ENCODE data around the gene UNC119.

Gene UNC119

GRCh38 chr17:28544402-28545140, 7.9 kb downstream of the UNC119 start:
- no peak for DNase-seq (ENCODE audit: low read depth)

DNA sequence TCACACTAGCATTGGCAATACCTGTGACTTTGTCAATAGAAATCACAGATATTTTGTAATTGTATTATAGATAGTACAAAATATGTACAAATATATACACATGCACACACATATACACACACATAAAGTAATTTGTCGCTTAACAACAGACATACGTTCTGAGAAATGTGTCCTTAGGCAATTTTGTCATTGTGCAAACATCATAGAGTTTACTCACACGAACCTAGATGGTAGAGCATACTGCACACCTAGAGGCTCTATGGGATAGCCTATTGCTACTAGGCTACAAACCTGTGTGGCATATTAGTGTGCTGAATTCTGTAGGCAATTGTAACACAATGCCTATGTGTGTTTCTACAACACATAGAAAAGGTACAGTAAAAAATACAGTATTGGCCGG, 11.0 kb downstream of the UNC119 start:
- no peak for DNase-seq (ENCODE audit: low read depth)

- DNase-seq (ENCODE audit: low read depth), result no peak
These were observed 12.2 kb downstream of the UNC119 start for GRCh38 chr17:28540231-28540630.

DNA sequence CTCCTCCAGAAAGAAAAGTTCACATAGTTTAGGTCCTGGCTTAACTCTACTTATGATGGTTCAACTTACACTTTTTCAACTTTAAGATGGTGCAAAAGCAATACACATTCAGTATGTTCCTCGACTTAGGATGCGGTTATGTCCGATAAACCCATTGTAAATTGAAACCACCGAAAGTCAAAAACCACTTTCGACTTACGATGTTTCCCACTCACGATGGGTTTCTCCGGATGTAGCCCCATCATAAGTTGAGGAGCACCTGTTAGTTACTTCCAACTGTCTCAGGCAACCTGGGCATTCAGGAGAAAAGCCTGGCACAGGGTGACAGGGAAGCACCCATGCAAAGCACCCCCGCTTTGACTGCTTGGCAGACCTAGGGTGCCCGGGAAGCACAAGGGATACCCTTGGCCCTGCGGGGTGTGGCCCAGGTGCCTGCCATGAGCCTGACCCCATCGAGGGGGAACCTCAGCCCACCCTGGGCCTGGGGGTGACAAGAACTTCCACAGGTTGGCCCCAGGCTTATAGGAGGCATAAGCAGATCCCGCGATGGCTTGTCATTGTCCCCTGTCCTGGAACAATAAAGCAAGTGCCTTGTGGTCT, 14.0 kb downstream of the UNC119 start:
- no peak for DNase-seq (ENCODE audit: low read depth)

DNA sequence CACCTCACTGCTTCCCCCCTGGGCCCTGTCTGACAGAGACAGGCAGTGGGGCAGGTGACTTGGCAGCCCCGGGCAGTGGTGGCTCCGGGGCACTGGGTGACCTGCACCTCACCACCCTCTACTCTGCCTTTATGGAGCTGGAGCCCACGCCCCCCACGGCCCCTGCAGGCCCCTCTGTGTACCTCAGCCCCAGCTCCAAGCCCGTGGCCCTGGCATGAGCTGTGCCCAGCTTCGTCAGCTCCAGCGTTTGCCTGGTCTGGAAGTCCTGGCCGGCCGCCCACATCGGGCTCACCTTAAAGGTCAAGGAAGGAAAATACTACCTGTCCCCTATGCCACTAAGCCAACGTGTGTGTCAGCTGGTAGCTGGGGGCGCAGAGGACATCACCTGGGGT, 15.2 kb downstream of the UNC119 start:
- no peak for DNase-seq (ENCODE audit: low read depth)

DNA sequence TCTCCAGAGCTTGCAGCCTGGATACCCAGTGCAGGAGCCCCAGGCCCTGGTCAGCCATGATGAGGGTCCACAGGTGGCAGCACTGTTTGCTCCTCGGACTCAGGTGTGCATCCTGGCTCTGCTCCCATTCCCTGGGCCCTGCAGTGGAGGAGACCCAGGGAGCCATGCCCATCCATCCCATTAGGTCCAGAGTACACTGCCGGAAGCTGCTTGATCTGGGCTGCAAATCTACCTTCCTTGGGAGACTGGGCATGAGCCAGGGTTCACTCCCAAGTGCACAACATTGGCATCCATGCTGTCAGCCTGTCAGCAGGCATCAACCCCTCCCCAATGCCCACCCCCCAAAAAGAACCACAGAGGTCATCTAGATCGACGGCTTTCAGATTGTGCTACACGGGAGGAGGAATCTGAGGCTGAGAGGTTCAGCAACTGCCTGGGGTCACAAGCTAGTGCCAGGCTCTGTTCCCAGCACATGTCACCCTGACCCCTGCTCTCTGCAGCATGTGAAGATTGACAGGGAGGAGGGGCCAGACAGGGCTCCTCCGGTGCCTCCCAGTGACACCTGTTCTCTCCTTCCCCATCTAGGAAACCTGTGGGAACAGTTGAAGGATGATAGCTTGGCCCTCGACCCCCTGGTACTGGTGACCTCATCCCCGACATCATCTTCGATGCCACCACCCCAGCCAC, 15.7 kb downstream of the UNC119 start:
- no peak for DNase-seq (ENCODE audit: low read depth)

DNA sequence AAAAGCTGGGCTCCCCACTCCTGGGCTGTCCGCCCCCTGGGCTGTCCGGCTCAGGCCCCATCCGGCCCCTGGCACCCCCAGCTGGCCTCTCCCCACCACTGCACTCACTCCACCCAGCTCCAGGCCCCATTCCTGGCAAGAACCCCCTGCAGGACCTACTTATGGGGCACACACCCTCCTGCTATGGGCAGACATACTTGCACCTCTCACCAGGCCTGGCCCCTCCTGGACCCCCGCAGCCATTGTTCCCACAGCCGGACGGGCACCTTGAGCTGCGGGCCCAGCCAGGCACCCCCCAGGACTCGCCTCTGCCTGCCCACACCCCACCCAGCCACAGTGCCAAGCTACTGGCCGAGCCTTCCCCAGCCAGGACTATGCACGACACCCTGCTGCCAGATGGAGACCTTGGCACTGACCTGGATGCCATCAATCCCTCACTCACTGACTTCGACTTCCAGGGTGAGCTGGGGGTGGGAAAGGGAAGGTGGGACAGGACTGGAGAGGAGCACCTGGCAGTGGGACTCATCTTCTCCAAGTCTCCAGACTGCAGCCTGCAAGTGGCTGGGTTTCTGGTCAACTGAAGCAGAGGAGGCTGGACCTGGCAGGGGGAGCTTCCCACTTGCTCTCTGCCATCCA, 17.6 kb downstream of the UNC119 start:
- DNase-seq (ENCODE audit: low read depth), result no peak

DNA sequence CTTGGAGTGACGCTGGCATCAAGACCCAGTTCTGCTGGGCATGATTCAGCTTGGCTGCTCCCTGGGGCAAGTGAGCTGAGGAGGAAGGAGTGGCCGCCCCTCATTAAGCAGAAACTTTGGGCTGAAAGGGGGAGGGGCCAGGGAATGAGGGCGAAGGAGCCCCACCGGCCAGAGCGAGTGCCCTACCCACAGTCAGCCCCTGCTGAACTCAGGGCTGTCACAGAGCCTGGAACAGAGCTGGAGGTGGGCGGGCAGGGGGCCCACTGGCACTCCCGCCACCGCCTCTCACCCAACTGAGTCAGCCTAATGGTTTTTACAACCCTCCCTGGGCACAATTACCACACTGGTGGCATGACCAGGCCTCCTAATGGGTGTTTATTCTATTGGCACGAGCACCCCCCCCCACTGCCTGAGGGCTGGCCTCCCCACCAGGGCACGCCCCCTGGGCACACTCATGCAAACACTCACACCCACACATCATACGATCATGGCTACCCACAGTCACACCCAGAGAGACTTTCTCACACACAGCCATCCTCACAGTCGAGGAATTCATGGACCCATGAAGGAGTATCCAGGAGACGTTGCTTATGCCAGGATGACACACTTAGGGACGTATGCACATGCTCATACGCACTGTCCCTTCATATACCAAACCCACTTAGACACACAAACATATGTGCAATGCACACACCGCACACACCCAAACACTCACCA, 19.2 kb downstream of the UNC119 start:
- DNase-seq (ENCODE audit: low read depth), result no peak

DNA sequence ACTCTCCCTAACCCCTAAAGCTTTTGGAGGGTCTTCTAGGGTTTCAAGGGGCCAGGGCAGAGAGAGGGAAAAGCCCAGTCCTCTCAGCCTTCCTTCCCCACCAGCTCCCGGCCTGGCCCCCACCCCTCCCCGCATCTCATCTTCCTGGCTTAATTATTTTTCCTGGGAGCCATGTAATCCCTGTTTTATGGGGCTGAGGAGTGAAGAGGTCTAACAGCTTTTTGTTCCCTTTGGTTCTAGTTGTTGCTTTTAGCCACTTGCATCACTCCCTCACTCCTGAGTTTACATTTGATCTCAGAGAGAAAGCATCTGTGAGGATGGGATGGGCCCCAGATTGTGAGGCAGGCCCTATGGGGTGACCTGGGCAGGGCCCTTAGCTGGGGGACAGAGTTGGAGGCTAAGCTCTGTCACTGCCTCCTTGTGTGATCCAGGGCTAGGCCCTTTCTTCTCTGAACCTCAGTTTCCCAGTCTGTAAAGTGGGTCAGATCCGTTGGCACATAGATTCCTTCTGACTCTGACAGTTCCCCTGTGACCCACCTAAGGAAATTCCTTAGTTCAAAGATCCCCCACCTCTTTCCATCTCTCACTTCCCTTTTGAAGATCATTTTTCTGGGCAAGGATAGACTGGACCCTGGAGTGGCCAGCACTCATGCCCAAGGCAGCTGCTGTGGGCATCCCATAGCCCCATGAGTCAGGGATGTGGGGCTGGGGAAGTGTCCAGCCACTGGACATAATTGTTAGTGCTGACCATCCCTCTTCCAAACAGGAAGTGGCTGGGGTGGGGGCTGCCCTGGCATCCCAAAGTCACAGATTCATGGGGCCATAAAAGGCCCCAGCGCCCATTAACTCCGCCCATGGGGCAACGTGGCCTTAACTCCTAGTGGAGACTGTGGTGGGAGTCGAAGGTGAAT, 20.1 kb downstream of the UNC119 start:
- DNase-seq (ENCODE audit: low read depth), result no peak

- no peak for DNase-seq (ENCODE audit: low read depth)
These were observed 21.5 kb downstream of the UNC119 start for GRCh38 chr17:28530926-28531325.

DNA sequence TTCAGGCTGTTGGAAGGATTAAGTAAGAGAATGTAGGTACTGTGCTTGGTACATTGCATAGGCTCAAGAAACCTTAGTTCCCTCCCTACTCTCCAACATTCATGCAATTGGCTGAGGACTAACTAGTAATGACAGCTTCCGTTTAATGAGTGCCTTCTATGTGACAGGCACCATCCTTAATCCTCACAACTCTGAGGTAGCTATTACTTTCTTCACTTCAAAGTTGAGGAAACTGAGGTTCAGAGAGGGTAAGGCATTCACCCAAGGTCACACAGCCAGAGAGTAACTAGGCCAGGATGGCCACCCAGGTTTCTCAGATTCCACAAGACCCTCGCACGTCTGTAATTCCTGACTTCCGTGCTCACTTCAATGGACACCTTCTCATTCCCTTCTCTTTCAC, 22.2 kb downstream of the UNC119 start:
- DNase-seq (ENCODE audit: low read depth), result no peak

- no peak for DNase-seq (ENCODE audit: low read depth)
These were observed 23.4 kb downstream of the UNC119 start for GRCh38 chr17:28529013-28529400.

DNA sequence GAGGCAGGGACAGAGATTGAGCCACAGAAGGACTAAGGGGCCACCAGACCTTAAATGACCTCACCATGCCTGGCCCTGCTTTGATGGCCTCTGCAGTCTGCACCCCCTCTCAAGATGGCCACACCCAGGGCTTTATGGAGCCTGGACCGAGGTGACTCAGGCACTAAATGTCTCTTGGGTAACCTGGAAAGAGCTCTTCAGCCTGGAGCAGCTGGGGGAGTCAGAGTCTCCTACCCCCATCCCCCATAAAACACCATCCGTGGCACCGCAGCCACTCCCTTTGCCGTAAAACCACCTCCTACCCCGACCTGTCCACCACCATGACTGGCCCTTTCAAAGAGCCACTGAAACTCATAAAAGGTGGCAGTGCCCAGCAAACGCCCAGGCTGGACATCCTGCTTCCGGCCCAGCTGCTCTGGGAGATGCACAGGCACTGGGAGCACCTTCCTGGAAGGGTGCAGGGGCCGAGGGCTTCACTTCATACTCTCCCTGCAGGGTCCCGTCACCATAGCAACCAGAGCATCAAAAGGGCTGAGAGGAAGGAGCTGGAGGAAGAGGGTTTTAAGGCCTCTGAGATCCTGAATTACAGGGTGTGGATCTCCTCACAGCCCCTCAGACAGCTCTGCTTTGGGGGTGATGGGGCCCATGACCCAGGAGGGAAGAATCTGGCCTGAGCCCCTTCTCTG, 24.0 kb downstream of the UNC119 start:
- DNase-seq (ENCODE audit: low read depth), result no peak

- DNase-seq (ENCODE audit: low read depth), result no peak
These were observed 24.6 kb downstream of the UNC119 start for GRCh38 chr17:28527859-28528258.

- DNase-seq (ENCODE audit: low read depth), result no peak
These were observed 25.2 kb downstream of the UNC119 start for GRCh38 chr17:28527181-28527681.

DNA sequence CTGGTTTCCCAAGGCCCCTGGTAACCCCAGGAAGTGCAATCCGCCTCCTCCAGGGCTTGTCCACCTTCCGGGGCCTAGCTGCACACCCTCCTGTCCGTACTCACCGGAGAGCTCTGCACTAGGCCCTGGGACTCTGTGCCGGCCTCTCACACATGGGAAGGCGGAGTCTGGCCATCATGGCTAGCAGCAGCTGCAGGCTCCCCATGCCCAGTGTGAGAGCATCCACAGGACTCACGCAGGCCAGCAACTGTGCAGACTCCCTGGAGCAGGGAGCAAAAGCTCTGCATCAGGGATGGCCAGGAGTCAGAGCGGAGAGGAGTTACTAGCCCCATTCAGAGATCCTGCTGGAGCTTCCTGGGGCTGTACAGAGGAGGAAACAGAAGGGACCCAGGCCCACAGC, 26.0 kb downstream of the UNC119 start:
- DNase-seq (ENCODE audit: low read depth), result no peak

DNA sequence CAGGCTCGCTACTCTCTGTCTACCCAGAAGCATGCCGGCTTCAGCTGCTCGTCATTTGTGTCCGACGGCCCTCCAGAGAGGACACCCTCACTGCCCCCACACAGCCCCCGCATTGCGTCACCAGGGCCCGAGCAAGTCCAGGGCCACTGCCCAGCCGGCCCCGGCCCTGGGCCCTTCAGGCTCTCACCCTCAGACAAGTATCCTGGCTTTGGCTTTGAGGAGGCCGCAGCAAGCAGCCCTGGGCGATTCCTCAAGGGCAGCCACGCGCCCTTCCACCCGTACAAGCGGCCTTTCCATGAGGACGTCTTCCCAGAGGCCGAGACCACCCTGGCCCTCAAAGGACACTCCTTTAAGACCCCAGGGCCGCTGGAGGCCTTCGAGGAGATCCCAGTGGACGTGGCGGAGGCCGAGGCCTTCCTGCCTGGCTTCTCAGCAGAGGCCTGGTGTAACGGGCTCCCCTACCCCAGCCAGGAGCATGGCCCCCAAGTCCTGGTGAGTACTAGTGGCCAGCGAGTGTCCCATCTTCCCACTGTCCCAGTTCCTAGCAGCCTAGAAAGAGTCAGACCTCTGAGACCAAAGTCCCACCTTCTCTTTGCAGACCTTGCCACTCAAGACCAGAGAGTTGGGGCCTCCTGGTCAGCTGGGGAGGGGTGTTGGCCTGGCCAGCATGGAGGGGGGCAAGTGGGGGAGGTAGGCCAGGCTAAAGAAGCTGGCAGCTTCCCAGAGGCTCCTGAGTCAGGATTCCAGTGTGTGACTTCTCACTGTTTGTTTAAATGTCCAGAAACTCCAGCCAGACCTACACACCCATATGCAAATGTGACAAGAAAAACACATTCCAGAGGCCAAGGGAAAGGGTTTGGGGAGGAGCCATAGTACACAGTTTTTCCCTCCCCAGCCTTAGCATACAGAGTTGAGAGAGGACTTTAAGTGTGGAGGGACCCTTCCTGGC, 27.7 kb downstream of the UNC119 start:
- no peak for DNase-seq (ENCODE audit: low read depth)

- no peak for DNase-seq (ENCODE audit: low read depth)
These were observed 28.5 kb downstream of the UNC119 start for GRCh38 chr17:28523876-28524275.

DNA sequence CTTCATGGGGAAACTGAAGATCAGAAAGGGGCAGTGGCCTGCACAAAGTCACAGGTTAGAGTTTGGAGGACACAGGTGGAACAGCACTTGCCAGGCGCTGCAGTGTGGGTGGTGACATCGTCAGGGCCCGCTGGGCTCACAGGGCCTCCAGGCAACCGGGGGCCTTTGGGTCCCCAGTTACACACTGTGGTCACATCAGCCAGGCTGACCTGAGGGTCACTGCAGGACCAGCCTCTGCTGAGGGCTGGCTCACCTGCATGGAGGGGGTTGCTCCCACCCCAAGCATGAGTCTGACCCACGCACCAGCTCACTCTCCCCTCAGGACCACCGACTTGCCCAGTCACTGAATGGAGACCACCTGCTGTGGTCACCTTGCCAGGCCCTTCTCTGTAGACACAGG, 29.2 kb downstream of the UNC119 start:
- no peak for DNase-seq (ENCODE audit: low read depth)
